ENCODE results near the gene VSTM2L.
A peak's percentile ranks its signal among the peaks of the same experiment; 100 is the strongest.

The VSTM2L gene

DNA sequence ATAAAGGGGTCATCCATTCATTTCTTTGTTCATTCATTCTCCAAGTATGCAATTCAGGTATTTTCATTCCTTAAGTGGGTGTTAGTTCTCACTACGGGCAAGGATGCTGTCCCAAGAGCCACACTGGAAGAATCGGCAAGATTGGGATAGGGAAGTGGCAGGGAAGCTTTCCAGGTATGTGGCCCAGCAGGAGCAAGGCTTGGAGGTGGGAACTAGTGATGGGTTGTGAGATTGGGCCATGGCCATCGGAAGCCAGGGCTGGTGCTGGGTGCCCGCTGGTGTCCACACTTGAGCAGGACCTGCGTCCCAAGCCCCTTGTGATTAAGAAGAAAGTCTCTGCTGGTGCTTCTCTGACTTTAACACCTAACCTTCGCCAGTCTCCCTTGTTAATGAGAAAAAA lies 15.1 kb downstream of the VSTM2L start:
- DNase-seq (ENCODE audit: low spot score), result no peak

- no peak for DNase-seq (ENCODE audit: low spot score)
These were observed 16.6 kb downstream of the VSTM2L start for GRCh38 chr20:37919389-37920040.

DNA sequence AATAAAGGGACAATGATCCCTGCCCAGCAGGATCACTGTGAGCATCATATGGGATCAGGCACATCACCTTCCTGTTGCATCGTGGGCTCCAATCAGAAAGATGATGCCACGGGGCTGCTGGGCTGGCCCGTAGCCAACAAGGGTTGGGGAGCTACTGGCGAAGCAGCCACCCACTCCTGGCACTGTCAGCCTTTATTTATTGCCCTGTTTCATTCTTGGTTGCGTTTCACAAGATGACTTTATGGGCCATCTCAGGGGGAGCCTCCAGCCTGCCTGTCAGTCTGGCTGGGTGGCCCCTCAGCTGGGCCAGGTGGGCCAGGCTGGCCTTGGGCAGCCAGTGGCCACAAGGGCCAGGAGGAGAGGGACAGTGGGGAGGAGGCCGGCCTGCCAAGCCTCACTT lies 17.3 kb downstream of the VSTM2L start:
- DNase-seq (ENCODE audit: low spot score), result no peak

DNA sequence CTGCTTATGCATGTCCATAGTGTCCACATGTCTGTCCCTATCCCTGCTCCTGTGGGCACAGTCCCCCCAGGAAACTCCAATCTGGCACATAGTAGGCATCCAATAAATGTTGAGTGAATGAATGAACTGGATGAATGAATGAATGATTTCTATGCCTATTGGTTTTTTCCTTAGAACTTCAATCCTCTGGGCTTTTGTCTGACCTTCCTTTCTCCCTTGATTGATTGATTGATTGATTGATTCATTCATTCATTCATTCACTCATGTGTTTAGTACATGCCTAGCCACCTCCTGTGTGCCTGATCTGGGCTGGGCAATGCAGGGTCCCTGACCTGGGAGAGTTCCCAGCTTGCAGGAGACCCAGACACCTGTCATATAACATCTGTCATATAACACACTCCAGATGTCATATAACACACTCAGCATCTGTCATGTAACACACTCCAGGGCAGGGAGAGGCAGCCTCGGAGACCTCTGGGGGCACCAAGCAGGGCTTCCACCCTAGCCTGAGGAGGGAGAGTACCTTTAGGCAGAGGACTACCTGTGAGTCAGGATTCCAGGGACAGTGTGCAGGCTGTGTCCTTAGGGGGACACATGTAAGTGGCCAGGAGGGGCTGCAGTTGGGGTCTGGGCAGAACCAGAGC lies 17.9 kb downstream of the VSTM2L start:
- DNase-seq (ENCODE audit: low spot score), result no peak

GRCh38 chr20:37921341-37921929 lies 18.5 kb downstream of the VSTM2L start:
- DNase-seq (ENCODE audit: low spot score), result no peak

DNA sequence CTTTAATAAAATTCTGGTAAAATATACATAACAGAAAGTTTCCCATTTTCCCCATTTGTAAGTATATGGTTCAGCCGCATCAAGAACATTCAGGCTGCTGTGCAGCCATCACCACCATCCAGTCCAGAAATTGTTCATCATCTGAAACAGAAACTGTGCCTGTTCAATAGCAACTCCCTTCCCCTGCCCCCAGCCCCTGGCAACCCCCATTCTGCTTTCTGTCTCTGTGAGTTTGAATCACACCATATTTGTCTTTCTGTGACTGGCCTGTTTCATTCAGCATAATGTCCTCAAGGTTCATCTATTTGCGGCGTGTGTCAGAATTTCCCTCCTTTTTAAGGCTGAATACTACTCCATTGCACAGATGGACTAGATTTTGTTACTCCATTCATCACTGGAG lies 19.1 kb downstream of the VSTM2L start:
- DNase-seq (ENCODE audit: low spot score), result no peak

DNA sequence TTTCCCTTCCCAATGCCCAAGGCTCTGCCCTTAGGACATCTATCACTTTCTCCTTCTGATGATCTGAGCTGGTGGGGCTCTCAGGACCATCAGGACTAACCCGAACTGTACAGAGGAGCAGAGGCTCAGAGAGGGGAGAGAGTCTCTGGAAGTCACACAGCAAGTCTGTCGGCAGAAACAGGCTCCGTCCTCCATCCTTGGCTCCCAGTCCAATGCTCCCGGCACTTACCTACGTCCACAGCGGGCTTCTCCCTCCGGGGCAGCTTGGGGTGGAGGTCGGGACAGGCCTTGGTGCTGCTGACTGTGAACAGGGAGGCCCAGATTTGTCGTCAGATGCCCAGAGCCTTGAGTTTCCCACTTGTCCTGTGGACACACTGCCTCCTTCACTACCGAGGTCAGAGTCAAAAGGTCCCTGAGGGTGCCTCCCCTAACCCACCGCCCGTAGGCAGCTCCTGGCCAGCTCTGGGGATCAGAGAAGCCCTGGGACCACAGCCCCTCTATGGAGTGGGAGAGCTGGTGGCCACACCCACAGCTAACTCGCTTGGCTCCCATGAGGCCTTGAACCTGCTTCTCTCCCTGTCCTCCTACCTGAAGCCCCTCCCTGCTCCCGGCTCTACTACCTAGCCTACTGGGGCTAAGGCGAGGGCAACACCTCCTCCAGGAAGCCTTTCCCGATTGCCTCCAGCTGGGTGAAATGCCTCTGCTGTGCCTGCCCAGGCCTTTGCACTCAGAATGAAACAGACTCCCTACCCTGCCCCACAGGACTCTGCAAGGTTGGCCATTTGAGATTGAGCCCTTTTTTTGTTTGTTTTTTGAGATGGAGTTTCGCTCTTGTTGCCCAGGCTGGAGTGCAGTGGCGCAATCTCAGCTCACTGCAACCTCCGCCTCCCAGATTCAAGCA lies 22.6 kb downstream of the VSTM2L start:
- DNase-seq (ENCODE audit: low spot score), result no peak

DNA sequence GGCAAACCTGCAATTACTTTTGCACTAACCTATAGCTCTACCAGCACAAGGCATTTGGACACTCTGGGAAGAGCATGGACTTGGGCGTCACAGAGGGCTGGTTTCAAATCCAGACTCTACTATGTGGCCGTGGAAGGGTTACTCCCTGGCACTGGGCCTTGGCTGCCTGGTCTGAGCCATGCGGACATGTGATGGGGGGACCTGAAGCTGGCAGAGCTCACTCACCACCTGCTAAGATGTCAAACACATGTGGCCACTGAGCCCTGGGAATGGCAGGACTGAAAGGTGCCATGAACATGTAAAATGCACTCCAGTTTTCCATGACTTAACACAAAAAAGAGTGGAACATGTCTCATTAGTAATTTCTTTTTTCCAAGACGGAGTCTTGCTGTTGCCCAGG lies 23.7 kb downstream of the VSTM2L start:
- DNase-seq (ENCODE audit: low spot score), result no peak

- no peak for DNase-seq (ENCODE audit: low spot score)
These were observed 24.6 kb downstream of the VSTM2L start for GRCh38 chr20:37927410-37928095.

DNA sequence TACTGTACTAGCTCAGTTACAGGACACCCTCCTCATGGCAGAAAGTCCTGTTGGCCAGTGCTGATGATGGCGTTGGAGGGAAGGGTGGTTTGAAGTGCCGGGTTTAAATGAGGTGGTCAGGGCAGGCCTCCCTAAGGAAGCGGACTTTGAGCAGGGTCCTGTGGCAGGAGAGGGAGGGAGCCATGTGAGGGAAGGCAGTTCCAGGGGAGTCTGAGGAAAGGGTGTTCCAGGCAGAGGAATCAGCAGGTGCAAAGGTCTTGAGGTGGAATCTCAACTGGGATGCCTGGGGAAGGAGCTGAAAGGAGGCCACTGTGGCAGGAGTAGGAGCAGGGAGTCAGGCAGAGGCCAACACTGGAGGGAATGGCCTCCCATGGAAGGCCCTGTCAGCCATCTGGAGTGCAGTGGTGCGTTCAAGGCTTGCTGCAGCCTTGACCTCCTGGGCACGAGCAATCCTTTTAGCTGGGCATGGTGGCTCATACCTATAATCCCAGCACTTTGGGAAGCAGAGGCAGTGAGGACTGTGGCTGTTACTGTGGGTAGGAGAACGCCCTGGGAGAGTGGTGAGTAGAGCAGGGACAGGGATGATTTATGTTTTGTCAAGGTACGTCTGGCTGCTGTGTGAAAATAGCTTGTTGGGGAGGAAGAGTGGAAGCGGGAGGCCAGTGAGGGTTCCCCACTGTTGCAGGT lies 26.2 kb downstream of the VSTM2L start:
- no peak for DNase-seq (ENCODE audit: low spot score)

GRCh38 chr20:37929683-37930014 lies 26.7 kb downstream of the VSTM2L start:
- no peak for DNase-seq (ENCODE audit: low spot score)

GRCh38 chr20:37931153-37931922 lies 28.4 kb downstream of the VSTM2L start:
- DNase-seq (ENCODE audit: low spot score), result no peak

- no peak for DNase-seq (ENCODE audit: low spot score)
These were observed 29.1 kb downstream of the VSTM2L start for GRCh38 chr20:37932074-37932473.

- no peak for DNase-seq (ENCODE audit: low spot score)
These were observed 30.0 kb downstream of the VSTM2L start for GRCh38 chr20:37932919-37933318.

GRCh38 chr20:37933786-37934633 lies 31.1 kb downstream of the VSTM2L start:
- DNase-seq (ENCODE audit: low spot score), result no peak

DNA sequence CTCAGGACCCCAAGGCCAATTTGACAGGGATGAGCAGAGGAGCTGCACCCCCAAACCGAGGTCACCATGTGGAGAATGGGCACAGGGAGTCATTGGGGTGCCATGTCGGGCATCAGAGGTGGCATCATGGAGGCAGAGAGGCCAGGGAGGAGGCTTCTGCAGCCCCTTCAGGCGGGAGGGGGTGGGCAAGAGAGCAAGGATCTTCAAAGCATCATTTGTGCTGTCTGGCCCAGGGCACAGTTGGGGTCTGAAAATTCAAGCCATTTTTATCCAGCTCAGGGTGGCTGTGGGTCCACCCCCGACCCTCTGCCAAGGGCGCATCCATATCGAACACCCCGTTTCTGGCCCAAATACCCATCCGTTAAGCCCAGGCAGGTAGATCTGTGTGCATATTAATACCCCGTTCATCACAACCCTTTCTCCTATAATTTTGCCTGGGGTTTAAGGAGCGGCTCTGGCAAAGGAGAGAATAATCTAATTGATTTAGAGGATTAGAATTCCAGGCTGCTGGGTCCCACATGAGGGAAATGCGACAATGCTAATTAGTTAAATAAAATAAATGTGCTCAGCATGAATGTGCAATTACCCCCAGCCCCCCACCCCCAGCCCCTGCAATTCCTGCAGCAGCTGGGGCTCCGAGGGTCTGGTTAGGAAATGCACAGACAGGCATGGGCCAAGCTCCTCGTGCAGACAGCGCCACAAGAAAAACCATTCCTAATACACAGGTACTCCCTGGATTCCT lies 31.9 kb downstream of the VSTM2L start:
- no peak for DNase-seq (ENCODE audit: low spot score)

GRCh38 chr20:37935435-37935834 lies 32.5 kb downstream of the VSTM2L start:
- DNase-seq (ENCODE audit: low spot score), result peak; percentile 39

GRCh38 chr20:37936041-37936440 lies 33.1 kb downstream of the VSTM2L start:
- DNase-seq (ENCODE audit: low spot score), result no peak

DNA sequence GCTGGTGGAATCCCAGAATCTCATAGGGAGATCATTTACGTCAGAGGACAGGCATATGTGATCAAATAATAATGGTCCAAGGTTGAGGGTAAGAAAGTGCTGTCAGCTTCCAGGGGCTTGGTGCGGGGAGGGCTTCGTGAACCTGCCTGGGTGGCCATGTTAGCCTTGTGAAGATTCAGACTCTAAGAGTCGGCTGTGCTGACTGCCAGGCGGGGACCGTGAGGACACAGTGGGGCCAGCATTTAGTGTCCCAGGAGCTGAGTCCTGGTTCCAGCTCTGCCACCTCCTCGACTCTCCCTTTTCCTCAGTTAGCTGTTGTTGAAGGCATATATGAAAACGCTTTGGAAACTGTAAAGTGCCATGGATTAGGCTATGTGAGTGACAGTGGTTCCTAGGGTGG lies 33.5 kb downstream of the VSTM2L start:
- no peak for DNase-seq (ENCODE audit: low spot score)
